Activated T-cell treated with anti-CD3 and anti-CD28 coated beads for 24 hours (primary cell): Measurements from ENCODE around the gene VWA2.

Experiments
- DNase-seq: peaks from one replicate; pipeline ENCODE4 v3.0.0-alpha.2; 2020; ENCODE audit warnings: low read depth

VWA2 gene

GRCh38 chr10:114297136-114297705 lies 58.2 kb downstream of the VWA2 start:
- DNase-seq = no peak

- DNase-seq = no peak
Observed at GRCh38 chr10:114300036-114300645, 61.1 kb downstream of the VWA2 start.

GRCh38 chr10:114301177-114301576 lies 62.1 kb downstream of the VWA2 start:
- no peak for DNase-seq

GRCh38 chr10:114301951-114302710 lies 63.1 kb downstream of the VWA2 start:
- no peak for DNase-seq

- no peak for DNase-seq
Observed at GRCh38 chr10:114303556-114303955, 64.5 kb downstream of the VWA2 start.

- DNase-seq = peak; percentile 60
Observed at GRCh38 chr10:114304017-114304570, 65.0 kb downstream of the VWA2 start.

- DNase-seq = peak; percentile 28
Observed at GRCh38 chr10:114304571-114305421, 65.7 kb downstream of the VWA2 start.

GRCh38 chr10:114305521-114305925 lies 66.5 kb downstream of the VWA2 start:
- no peak for DNase-seq

GRCh38 chr10:114306116-114306973 lies 67.3 kb downstream of the VWA2 start:
- no peak for DNase-seq

GRCh38 chr10:114307731-114308130 lies 68.7 kb downstream of the VWA2 start:
- DNase-seq = no peak

- DNase-seq = no peak
Observed at GRCh38 chr10:114308531-114309363, 69.7 kb downstream of the VWA2 start.

GRCh38 chr10:114309364-114309651 lies 70.3 kb downstream of the VWA2 start:
- DNase-seq = no peak

GRCh38 chr10:114310346-114310745 lies 71.3 kb downstream of the VWA2 start:
- no peak for DNase-seq

GRCh38 chr10:114311023-114311422 lies 72.0 kb downstream of the VWA2 start:
- DNase-seq = no peak

GRCh38 chr10:114311496-114312209 lies 72.6 kb downstream of the VWA2 start:
- DNase-seq = no peak

- no peak for DNase-seq
Observed at GRCh38 chr10:114313139-114313538, 74.1 kb downstream of the VWA2 start.

GRCh38 chr10:114313866-114314265 lies 74.8 kb downstream of the VWA2 start:
- DNase-seq = no peak

GRCh38 chr10:114315566-114316420 lies 76.7 kb downstream of the VWA2 start:
- DNase-seq = no peak

GRCh38 chr10:114316744-114317143 lies 77.7 kb downstream of the VWA2 start:
- no peak for DNase-seq
